Measurements from ENCODE around the gene TNFAIP8. TPM values are rescaled to one million over a fixed set of nuclear protein-coding genes. Genes with fewer than 3 reads are reported as not detected.

The TNFAIP8 gene
- total RNA-seq, 1 experiment from 2014 or later, result 8.0 TPM

DNA sequence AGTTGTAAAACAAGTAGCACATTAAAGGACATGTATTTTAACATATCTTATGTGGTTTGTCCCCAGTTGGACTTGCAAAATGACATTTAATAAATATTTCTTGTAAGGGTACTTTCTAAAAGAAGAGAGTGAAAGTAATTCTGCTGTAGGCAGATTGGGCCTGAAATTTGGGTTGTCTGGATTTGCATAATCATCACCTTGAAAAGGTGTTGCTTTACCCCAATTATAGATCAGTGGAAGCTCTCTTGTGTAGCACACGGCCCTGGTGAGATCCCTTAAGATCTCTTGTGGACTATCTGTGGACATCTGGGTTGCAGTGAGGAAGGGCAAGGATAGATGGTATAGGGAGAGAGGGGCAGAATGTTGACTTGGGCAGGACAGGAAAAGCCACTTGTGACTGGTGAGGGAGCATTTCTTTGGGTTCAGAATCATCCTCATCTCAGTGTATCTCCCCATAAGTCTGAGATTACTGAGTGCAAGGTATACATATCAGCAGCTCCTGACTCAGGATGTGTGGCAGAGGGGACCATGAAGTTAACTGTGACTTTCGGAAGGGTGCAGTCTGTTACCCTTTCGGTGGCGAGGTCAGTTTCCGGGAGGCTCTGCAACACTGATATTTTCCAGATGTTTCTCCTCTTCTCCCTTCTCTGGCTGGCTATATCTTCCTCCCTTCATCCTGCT, 2.0 kb upstream of the TNFAIP8 start:
- BruUV-seq (replicated peaks), result no TSS peak
- Histone ChIP-seq H3K36me3 (ENCODE audit: control insufficient read depth, insufficient read depth, low read length) (no peaks in the 10 kb centered on the region), H3K27me3 (ENCODE audit: control insufficient read depth, insufficient read depth, low read length) (peaks cover 4% of the 10 kb centered on the region; the same call in 1 of the 2 replicates), H3K4me3 (ENCODE audit: low read depth in 2 of 2, low read length in 2 of 2) (no peak overlapping the region), H3K9me3 (ENCODE audit: control insufficient read depth, insufficient read depth, low read depth, low read length) (no peaks in the 10 kb centered on the region), H3K27ac (ENCODE audit: low read length) (no peak overlapping the region), H3K4me1 (ENCODE audit: control insufficient read depth, insufficient read depth, low read length) (peaks cover 5% of the 10 kb centered on the region)
- ATAC-seq (no peak), DNase-seq (ENCODE audit: low read depth, low spot score) (no peak)
- in situ Hi-C loops (cut with HindIII; ENCODE audit: low pct_unique_long_range_greater_than_20kb, low sequenced_read_pairs), result no loop called here
- ChIA-PET CTCF (no interaction called here), POLR2A (no interaction called here)
- TF ChIP-seq SIN3A (IDR thresholded peaks at IDR 0.05; ENCODE audit: borderline replicate concordance, insufficient read depth, low read depth, low read length) (no peak), POLR2AphosphoS5 (IDR thresholded peaks at IDR 0.05; ENCODE audit: low read depth, low read length) (no peak), TCF7L2 (IDR thresholded peaks at IDR 0.05; ENCODE audit: low read depth, low read length) (no peak)
- TF ChIP-seq, protein P1, sequence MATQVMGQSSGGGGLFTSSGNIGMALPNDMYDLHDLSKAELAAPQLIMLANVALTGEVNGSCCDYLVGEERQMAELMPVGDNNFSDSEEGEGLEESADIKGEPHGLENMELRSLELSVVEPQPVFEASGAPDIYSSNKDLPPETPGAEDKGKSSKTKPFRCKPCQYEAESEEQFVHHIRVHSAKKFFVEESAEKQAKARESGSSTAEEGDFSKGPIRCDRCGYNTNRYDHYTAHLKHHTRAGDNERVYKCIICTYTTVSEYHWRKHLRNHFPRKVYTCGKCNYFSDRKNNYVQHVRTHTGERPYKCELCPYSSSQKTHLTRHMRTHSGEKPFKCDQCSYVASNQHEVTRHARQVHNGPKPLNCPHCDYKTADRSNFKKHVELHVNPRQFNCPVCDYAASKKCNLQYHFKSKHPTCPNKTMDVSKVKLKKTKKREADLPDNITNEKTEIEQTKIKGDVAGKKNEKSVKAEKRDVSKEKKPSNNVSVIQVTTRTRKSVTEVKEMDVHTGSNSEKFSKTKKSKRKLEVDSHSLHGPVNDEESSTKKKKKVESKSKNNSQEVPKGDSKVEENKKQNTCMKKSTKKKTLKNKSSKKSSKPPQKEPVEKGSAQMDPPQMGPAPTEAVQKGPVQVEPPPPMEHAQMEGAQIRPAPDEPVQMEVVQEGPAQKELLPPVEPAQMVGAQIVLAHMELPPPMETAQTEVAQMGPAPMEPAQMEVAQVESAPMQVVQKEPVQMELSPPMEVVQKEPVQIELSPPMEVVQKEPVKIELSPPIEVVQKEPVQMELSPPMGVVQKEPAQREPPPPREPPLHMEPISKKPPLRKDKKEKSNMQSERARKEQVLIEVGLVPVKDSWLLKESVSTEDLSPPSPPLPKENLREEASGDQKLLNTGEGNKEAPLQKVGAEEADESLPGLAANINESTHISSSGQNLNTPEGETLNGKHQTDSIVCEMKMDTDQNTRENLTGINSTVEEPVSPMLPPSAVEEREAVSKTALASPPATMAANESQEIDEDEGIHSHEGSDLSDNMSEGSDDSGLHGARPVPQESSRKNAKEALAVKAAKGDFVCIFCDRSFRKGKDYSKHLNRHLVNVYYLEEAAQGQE (IDR thresholded peaks at IDR 0.05; ENCODE audit: insufficient read depth in 1 of 2, low read depth in 2 of 2, low read length in 1 of 2), result no peak
- TF ChIP-seq, protein P2, sequence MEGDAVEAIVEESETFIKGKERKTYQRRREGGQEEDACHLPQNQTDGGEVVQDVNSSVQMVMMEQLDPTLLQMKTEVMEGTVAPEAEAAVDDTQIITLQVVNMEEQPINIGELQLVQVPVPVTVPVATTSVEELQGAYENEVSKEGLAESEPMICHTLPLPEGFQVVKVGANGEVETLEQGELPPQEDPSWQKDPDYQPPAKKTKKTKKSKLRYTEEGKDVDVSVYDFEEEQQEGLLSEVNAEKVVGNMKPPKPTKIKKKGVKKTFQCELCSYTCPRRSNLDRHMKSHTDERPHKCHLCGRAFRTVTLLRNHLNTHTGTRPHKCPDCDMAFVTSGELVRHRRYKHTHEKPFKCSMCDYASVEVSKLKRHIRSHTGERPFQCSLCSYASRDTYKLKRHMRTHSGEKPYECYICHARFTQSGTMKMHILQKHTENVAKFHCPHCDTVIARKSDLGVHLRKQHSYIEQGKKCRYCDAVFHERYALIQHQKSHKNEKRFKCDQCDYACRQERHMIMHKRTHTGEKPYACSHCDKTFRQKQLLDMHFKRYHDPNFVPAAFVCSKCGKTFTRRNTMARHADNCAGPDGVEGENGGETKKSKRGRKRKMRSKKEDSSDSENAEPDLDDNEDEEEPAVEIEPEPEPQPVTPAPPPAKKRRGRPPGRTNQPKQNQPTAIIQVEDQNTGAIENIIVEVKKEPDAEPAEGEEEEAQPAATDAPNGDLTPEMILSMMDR (IDR thresholded peaks at IDR 0.05), result no peak
- intact Hi-C loops (cut with micrococcal nuclease; ENCODE audit: unreplicated experiment), result no loop called here

DNA sequence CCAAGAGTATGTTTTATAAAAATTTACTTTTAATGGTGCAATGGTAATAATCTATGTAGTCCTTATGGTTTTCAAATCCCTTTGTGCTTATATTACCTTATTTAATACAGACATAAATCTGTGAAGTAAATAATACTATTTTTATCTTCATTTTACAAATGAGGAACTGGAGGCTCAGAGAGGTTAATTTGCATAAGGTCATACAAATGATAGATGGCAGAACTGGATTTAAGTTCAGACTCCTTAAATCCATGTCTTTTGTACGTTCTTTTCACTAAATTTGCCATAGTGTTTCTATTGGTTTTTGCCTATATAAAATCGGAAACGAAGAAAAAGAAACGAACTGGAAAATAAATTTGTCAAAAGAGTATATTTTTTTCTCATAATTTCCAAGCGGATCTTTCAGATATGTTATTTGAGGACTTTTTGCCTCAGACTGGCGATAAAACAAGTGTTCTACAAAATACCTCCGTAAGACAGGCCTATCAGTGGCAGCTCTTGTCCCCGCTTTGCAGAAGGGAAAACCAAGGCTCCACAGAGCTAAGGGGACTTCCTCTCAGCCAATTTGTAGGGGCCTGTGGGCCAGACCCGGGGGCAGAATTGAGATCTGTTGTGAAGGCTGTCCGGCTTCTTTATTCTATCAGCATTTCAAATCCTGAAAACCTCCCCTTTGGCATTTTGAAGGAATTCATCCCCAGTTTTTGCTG, 1.1 kb upstream of the TNFAIP8 start:
- H3K27ac ChIP-seq (ENCODE audit: low read length), result no peak overlapping the region
- BruUV-seq (replicated peaks), result no TSS peak
- DNase-seq (ENCODE audit: low read depth, low spot score), result no peak
- ATAC-seq, result no peak
- CTCF ChIA-PET, result no interaction called here
- peaks cover 4% of the 10 kb centered on the region; the same call in 1 of the 2 replicates for H3K27me3 ChIP-seq (ENCODE audit: control insufficient read depth, insufficient read depth, low read length)
- no peaks in the 10 kb centered on the region for H3K9me3 ChIP-seq (ENCODE audit: control insufficient read depth, insufficient read depth, low read depth, low read length)
- H3K4me1 ChIP-seq (ENCODE audit: control insufficient read depth, insufficient read depth, low read length), result peaks cover 5% of the 10 kb centered on the region
- H3K4me3 ChIP-seq (ENCODE audit: low read depth in 2 of 2, low read length in 2 of 2), result no peak overlapping the region
- no peaks in the 10 kb centered on the region for H3K36me3 ChIP-seq (ENCODE audit: control insufficient read depth, insufficient read depth, low read length)
- intact Hi-C loops (cut with micrococcal nuclease; ENCODE audit: unreplicated experiment) (no loop called here), in situ Hi-C loops (cut with HindIII; ENCODE audit: low pct_unique_long_range_greater_than_20kb, low sequenced_read_pairs) (no loop called here)
- TF ChIP-seq, protein P2 (IDR thresholded peaks at IDR 0.05), result no peak
- no peak for TF ChIP-seq TCF7L2 (IDR thresholded peaks at IDR 0.05; ENCODE audit: low read depth, low read length)
- TF ChIP-seq, protein P1 (IDR thresholded peaks at IDR 0.05; ENCODE audit: insufficient read depth in 1 of 2, low read depth in 2 of 2, low read length in 1 of 2), result no peak
- no peak for TF ChIP-seq SIN3A (IDR thresholded peaks at IDR 0.05; ENCODE audit: borderline replicate concordance, insufficient read depth, low read depth, low read length)
- no peak for TF ChIP-seq POLR2AphosphoS5 (IDR thresholded peaks at IDR 0.05; ENCODE audit: low read depth, low read length)
- POLR2A ChIA-PET, result no interaction called here
